H1 (cell line): ENCODE results near the gene FGD5.
A peak's percentile ranks its signal among the peaks of the same experiment; 100 is the strongest.

Experiments
- CBX8 ChIP-seq: fragments of 300-800, 300-1000 bp; sonication (generic); IDR thresholded peaks from 2 replicates; pipeline ENCODE4 v1.7.1; 2016; ENCODE audit warnings: low read depth, low read length, borderline replicate concordance
- CEBPB ChIP-seq: IDR thresholded peaks from 2 replicates; pipeline ENCODE4 v1.6.1; 2012; ENCODE audit warnings: low read depth, low read length
- CHD2 ChIP-seq: IDR thresholded peaks from 2 replicates; pipeline ENCODE4 v1.6.1; 2012; ENCODE audit warnings: low read length, improper control_type of control experiment
- EP300 ChIP-seq, 2 experiments: IDR thresholded peaks; 1 replicate in 1 of 2; 2 replicates in 1 of 2; pipeline ENCODE4 v1.6.1; 2011 to 2012; ENCODE audit warnings: low read depth in 2 of 2, low read length in 2 of 2, mild to moderate bottlenecking in 2 of 2, borderline replicate concordance in 1 of 2, inconsistent platforms in 1 of 2, moderate library complexity in 1 of 2
- EZH2 ChIP-seq: fragments of 200-600 bp; sonication (generic); IDR thresholded peaks from 2 replicates; pipeline ENCODE4 v1.7.1; 2012; ENCODE audit warnings: low read depth, mild to moderate bottlenecking, moderate library complexity, low read length, inconsistent platforms; ENCODE audit not compliant: severe bottlenecking
- HDAC6 ChIP-seq: IDR thresholded peaks from one replicate; pipeline ENCODE4 v1.7.1; 2012; ENCODE audit warnings: low read depth, mild to moderate bottlenecking, inconsistent platforms, low read length, moderate library complexity
- MAFK ChIP-seq: IDR thresholded peaks from 2 replicates; pipeline ENCODE4 v1.6.1; 2012; ENCODE audit warnings: low read depth, mild to moderate bottlenecking, improper control_type of control experiment, low read length
- PHF8 ChIP-seq: fragments of 200-600 bp; sonication (generic); conservative IDR thresholded peaks from 2 replicates; pipeline ENCODE4 v1.7.1; 2012; ENCODE audit warnings: low read depth, mild to moderate bottlenecking, inconsistent platforms, low read length, moderate library complexity
- POLR2A ChIP-seq, 2 experiments: IDR thresholded peaks; 1 replicate in 1 of 2; 2 replicates in 1 of 2; pipeline ENCODE4 v1.6.1; 2011; ENCODE audit warnings: low read depth in 2 of 2, low read length in 2 of 2, mild to moderate bottlenecking in 2 of 2; ENCODE audit errors: control extremely low read depth in 1 of 2
- POLR2AphosphoS5 ChIP-seq: IDR thresholded peaks from 2 replicates; pipeline ENCODE4 v1.6.1; 2011; ENCODE audit warnings: low read depth, low read length
- RNF2 ChIP-seq: fragments of 200-900, 300-1000 bp; sonication (generic); IDR thresholded peaks from 2 replicates; pipeline ENCODE4 v1.7.1; 2016; ENCODE audit warnings: borderline replicate concordance, low read depth, mild to moderate bottlenecking, antibody characterized with exemption, low read length; ENCODE audit not compliant: poor library complexity, severe bottlenecking; ENCODE audit errors: missing control alignments
- SRF ChIP-seq: IDR thresholded peaks from 2 replicates; pipeline ENCODE4 v1.6.1; 2011; ENCODE audit warnings: mild to moderate bottlenecking, low read depth, low read length, moderate library complexity
- ZNF274 ChIP-seq: IDR thresholded peaks from 2 replicates; pipeline ENCODE4 v1.7.0; 2012; ENCODE audit warnings: low read length, borderline replicate concordance; ENCODE audit errors: extremely low read depth
- TF ChIP-seq, protein P1 (sequence below), 3 experiments: IDR thresholded peaks; 1 replicate in 2 of 3; 2 replicates in 1 of 3; pipeline versions ENCODE4 v1.5.1 to v1.6.1; 2011; ENCODE audit warnings: low read length in 3 of 3, mild to moderate bottlenecking in 3 of 3, inconsistent platforms in 2 of 3, low read depth in 1 of 3, moderate library complexity in 1 of 3; ENCODE audit not compliant: insufficient read depth in 1 of 3; ENCODE audit errors: control extremely low read depth in 1 of 3

GRCh38 chr3:14947886-14948608 is 129.3 kb downstream of the FGD5 start:
- TF ChIP-seq, protein P1, sequence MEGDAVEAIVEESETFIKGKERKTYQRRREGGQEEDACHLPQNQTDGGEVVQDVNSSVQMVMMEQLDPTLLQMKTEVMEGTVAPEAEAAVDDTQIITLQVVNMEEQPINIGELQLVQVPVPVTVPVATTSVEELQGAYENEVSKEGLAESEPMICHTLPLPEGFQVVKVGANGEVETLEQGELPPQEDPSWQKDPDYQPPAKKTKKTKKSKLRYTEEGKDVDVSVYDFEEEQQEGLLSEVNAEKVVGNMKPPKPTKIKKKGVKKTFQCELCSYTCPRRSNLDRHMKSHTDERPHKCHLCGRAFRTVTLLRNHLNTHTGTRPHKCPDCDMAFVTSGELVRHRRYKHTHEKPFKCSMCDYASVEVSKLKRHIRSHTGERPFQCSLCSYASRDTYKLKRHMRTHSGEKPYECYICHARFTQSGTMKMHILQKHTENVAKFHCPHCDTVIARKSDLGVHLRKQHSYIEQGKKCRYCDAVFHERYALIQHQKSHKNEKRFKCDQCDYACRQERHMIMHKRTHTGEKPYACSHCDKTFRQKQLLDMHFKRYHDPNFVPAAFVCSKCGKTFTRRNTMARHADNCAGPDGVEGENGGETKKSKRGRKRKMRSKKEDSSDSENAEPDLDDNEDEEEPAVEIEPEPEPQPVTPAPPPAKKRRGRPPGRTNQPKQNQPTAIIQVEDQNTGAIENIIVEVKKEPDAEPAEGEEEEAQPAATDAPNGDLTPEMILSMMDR (IDR thresholded peaks at IDR 0.05; ENCODE audit: control extremely low read depth in 1 of 3, insufficient read depth in 1 of 3, low read depth in 1 of 3, low read length in 3 of 3): no peak
- TF ChIP-seq RNF2 (no peak), CBX8 (no peak), POLR2A (IDR thresholded peaks at IDR 0.05; ENCODE audit: control extremely low read depth in 1 of 2, low read depth in 2 of 2, low read length in 2 of 2) (peak in 1 of 2 experiments; percentile 71; a peak in 1 of 3 replicates), MAFK (no peak), PHF8 (peak; percentile 64), POLR2AphosphoS5 (peak; percentile 72), ZNF274 (no peak), EZH2 (no peak), CEBPB (no peak), EP300 (IDR thresholded peaks at IDR 0.05; ENCODE audit: borderline replicate concordance in 1 of 2, low read depth in 2 of 2, low read length in 2 of 2) (no peak), HDAC6 (no peak), CHD2 (peak; percentile 85), SRF (no peak)
